ENCODE results near the gene PACRG. TPM values are rescaled to one million over a fixed set of nuclear protein-coding genes. Genes with fewer than 3 reads are reported as not detected.

Gene PACRG
- total and polyA plus RNA-seq, 2 experiments from 2014 or later = 0.17 to 0.68 TPM

DNA sequence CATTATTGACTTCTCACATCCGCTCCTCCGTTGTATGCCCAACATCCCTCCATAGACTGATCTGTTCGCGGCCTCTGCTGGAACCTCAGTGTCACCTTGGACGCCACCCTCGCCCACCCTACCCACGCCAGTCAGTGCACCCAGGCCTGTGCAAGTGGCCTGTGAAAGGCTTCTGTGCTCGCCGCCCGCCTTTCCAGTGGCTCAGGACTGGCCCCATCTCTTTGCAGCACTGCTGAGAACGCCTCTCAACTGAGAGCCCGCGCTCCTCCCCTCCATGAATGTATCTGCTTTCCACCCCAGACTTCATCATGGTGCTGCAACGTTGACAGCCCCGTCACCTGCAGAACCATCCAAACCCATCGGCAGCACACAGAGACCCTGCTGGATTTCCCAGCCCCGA is 459.4 kb downstream of the PACRG start:
- ATAC-seq (no peak), DNase-seq (ENCODE audit: low spot score) (no peak)
- no peaks in the 10 kb centered on the region for H3F3A ChIP-seq (replicated peaks; ENCODE audit: low read depth)
- no peaks in the 10 kb centered on the region for H3K27me3 ChIP-seq (ENCODE audit: insufficient read depth)
- no peak overlapping the region for H3K4me3 ChIP-seq
- Mint-ChIP-seq H3K4me3 (no peak overlapping the region; the same call in 2 of the 3 replicates), H3K27me3 (ENCODE audit: insufficient read depth, low read depth, poor library complexity) (peaks cover 4% of the 10 kb centered on the region), H3K4me1 (peaks cover 33% of the 10 kb centered on the region), H3K36me3 (ENCODE audit: low read depth) (no peaks in the 10 kb centered on the region), H3K9me3 (no peaks in the 10 kb centered on the region), H3K27ac (no peak overlapping the region)
- TF ChIP-seq ZNF462 (CRISPR knock-in tag; IDR thresholded peaks at IDR 0.05) (no peak), ETS1 (IDR thresholded peaks at IDR 0.05) (no peak), JUNB (IDR thresholded peaks at IDR 0.05; ENCODE audit: unreplicated experiment) (no peak), EZH2phosphoT487 (IDR thresholded peaks at IDR 0.05; ENCODE audit: unreplicated experiment) (no peak), STAT1 (IDR thresholded peaks at IDR 0.05; ENCODE audit: unreplicated experiment) (no peak), NANOG (IDR thresholded peaks at IDR 0.05; ENCODE audit: borderline replicate concordance) (no peak), EZH2 (IDR thresholded peaks at IDR 0.05; ENCODE audit: low read depth, unreplicated experiment) (no peak)
- TF ChIP-seq, protein P1, sequence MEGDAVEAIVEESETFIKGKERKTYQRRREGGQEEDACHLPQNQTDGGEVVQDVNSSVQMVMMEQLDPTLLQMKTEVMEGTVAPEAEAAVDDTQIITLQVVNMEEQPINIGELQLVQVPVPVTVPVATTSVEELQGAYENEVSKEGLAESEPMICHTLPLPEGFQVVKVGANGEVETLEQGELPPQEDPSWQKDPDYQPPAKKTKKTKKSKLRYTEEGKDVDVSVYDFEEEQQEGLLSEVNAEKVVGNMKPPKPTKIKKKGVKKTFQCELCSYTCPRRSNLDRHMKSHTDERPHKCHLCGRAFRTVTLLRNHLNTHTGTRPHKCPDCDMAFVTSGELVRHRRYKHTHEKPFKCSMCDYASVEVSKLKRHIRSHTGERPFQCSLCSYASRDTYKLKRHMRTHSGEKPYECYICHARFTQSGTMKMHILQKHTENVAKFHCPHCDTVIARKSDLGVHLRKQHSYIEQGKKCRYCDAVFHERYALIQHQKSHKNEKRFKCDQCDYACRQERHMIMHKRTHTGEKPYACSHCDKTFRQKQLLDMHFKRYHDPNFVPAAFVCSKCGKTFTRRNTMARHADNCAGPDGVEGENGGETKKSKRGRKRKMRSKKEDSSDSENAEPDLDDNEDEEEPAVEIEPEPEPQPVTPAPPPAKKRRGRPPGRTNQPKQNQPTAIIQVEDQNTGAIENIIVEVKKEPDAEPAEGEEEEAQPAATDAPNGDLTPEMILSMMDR (conservative IDR thresholded peaks at IDR 0.05; ENCODE audit: low read depth in 2 of 2) = no peak
- no peak overlapping the region for H3K27ac ChIP-seq (ENCODE audit: low read depth)
- H4K20me1 ChIP-seq (replicated peaks; ENCODE audit: insufficient read depth) = no peaks in the 10 kb centered on the region
- no peaks in the 10 kb centered on the region for H3K9me2 ChIP-seq (ENCODE audit: insufficient read depth)
- H3K36me3 ChIP-seq (ENCODE audit: insufficient read depth) = no peaks in the 10 kb centered on the region
- H3K4me2 ChIP-seq = no peak overlapping the region
- peaks cover under 1% of the 10 kb centered on the region; the same call in 1 of the 2 replicates for H3K4me1 ChIP-seq (ENCODE audit: insufficient read depth)
- H2AFZ ChIP-seq = no peak overlapping the region
- H3K79me2 ChIP-seq (replicated peaks; ENCODE audit: insufficient read depth) = no peaks in the 10 kb centered on the region
